Activated CD4-positive, alpha-beta T cell treated with anti-CD3 and anti-CD28 coated beads, Interleukin-2, amount 50 U/mL, for 24 hours (primary cell): ENCODE results near the gene MALRD1.

Experiments used
- DNase-seq, 2 donors: peaks; one replicate each; pipeline ENCODE4 v3.0.0-alpha.2; 2020; ENCODE audit warnings: low read depth in 1 of 2, low spot score in 1 of 2

Gene MALRD1

GRCh38 chr10:19570991-19571390, 522.4 kb downstream of the MALRD1 start:
- DNase-seq = no peak

DNA sequence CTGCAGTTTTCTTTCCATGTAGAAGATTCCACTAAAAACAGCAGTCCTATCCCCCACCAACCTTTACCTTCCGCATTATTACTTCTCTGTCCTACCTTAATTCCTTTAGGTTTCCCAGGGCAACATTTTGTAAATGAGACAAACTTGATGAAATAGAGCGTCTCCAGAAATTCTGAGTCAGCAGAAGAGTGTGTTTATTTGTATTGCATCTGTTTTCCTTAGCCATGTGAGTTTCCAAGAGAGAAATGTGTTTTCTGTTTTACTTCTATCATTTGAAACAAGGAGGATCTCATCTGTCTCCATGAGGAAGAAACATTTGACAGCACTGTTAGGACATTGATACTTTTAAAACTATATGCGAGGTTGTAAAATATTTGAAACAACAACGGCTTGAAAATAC, 523.5 kb downstream of the MALRD1 start:
- no peak for DNase-seq

DNA sequence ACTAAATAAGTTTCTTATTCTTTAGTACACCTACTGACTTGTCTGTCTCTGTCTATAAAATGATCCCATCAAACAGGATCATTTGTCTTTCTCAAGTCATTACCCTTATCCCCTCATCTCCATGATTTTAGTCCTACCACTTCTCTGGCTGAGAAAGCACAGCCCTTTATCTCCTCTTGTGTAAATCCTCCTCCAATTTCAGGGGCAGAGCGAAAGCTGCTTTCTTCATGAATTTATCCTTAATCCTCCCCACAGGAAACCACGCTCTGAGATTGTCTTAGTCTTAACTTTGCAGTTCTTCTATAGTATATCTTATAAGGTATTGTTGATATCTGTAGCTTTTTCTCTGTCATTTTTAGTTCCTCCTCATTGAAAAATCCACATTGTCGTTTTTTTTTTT, 528.0 kb downstream of the MALRD1 start:
- no peak for DNase-seq

GRCh38 chr10:19577381-19577780, 528.8 kb downstream of the MALRD1 start:
- no peak for DNase-seq

GRCh38 chr10:19577807-19578206, 529.2 kb downstream of the MALRD1 start:
- no peak for DNase-seq

DNA sequence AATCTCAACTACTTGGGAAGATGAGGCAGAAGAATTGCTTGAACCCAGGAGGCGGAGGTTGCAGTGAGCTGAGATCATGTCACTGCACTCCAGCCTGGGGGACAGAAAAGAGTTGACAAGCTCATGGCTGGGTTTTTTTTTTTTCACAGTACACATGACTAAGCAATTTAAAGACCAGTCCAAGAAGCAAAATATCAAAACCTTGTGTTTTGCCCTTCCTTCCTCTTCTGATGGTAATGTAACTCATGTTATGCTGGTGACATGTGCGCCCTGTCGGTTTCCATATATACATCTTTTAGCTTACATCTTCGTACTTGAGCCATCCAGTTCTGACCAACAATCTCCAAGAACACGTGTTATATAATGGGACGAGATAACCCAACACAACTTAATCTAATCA, 530.0 kb downstream of the MALRD1 start:
- no peak for DNase-seq

- DNase-seq = no peak
Observed at GRCh38 chr10:19579761-19580545, 531.4 kb downstream of the MALRD1 start.

DNA sequence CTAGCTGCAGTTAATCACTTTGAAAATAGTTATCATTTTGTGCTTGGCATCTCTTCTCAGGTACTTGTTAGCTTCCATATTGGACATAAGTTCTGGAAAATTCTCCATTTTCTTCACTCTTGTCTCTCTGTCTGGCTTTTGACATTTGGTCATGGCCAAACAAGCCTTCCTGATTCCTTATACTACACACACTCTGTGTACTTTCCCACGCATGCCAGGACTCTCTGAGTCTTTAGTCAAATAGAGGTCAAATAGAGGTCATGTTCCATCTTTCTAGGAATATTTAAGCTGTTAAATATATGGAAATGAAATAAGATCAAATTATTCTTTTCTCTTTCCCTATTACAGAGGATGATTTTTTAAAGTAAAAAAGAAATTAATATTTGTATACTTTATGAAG, 532.1 kb downstream of the MALRD1 start:
- no peak for DNase-seq

DNA sequence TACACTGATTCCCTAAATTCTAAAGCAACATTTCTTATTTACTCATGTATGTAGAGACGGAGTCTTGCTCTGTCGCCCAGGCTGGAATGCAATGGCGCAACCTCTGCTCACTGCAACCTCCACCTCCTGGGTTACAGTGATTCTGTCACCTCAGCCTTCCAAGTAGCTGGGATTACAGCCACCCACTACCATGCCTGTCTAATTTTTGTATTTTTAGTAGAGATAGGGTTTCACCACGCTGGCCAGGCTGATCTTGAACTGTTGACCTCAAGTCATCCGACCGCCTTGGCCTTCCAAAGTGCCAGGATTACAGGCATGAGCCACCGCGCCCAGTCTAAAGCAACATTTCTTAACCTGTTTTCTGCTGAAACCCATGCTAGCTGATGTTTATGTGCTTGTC, 540.0 kb downstream of the MALRD1 start:
- DNase-seq = no peak

DNA sequence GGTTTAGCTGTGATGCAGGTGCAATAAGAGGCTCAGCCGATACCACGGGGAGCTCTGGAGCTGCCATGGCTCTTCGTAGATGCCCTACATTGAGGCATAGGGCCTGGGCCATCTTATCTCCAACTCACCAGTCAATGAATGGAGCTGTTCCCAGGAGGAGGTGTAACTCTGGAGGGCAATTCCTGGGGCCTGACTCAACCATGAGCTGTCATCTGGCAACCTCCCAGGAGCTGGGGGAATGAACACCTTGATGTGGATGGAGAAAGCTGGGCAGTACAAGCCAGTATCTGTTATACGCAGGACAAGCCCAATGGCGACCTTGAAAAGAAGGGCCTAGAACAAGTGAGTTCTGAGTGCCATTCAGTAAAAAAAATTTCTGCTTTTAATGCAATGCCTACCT, 543.7 kb downstream of the MALRD1 start:
- DNase-seq = no peak

- DNase-seq = no peak
Observed at GRCh38 chr10:19595212-19595845, 546.7 kb downstream of the MALRD1 start.

DNA sequence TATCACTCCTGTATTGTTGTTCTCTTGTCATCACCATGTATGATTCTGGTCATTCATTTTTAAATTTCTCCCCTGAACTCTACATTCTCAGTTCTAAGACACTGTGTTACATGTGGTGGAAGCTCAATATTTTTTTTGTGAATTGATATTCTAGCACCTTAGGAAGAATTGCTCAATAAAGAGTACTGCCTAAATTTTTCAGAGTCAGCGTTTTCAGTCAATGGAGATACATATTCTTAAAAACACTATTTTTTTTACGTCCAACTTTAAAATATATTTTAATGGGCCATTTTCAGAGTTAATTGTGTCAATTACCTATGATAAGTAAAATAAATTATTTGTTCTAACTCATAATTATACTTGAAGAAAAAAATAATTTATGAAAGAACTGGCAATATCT, 557.2 kb downstream of the MALRD1 start:
- DNase-seq = no peak

- DNase-seq = no peak
Observed at GRCh38 chr10:19606968-19607367, 558.4 kb downstream of the MALRD1 start.

- DNase-seq = no peak
Observed at GRCh38 chr10:19611775-19612174, 563.2 kb downstream of the MALRD1 start.

DNA sequence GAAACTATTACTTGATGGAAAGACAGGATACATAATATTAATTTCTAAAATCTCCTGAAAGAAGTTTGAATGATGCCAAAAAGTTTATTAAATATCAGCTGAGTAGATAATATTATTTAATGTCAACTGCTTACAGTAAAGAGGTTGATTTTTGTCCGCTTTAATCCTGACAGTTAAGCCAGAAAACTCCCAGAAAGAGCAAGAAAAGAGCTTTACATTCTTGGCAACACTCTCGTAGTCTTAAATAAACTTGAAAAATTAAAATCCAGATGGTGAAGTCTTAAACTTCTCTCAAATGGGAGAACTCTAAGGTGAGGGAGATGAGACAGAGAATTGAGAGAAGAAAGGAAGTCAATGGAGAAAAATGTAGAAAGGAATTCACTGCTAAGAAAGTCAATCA, 568.4 kb downstream of the MALRD1 start:
- no peak for DNase-seq

GRCh38 chr10:19620811-19621210, 572.2 kb downstream of the MALRD1 start:
- no peak for DNase-seq

- DNase-seq = no peak
Observed at GRCh38 chr10:19623321-19623720, 574.7 kb downstream of the MALRD1 start.

DNA sequence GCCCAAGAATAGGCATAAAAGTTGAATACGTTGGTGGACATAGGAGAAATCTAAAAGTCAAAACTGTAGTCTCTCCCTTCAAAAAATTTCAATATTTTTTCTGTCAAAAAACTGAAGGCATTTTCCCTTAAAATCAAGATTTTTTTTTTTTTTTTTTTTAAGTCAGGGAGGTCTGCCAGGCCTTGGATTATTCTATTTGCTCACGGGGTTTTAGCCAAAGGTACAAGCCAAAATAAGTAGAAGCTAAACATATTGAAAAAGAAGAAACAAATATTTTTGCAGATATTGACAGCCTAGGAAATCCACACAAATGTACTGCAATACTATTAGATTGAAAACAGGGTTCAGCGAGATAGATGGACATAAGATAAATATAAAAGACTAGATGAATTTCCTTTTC, 577.6 kb downstream of the MALRD1 start:
- DNase-seq = no peak

- no peak for DNase-seq
Observed at GRCh38 chr10:19628767-19629560, 580.4 kb downstream of the MALRD1 start.

GRCh38 chr10:19629567-19629966, 581.0 kb downstream of the MALRD1 start:
- DNase-seq = no peak

DNA sequence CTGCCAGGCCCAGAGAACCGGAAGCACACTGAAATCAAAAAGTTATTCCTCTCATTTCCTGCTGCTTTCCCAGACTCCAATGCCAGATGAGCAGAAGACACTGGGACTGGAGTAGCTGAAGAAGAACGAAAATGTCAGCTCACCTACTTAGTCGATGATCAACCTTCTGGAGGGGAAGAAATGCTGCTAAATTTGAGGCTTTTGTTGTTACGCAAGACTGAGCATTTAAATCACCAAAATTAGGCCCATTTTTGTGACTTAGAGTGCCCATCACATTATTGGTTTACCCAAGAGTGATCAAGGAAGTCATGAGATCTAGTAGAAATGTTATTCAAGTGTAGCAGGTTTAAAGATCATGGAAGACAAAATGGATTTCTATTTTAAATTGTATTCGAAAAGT, 585.6 kb downstream of the MALRD1 start:
- DNase-seq = no peak
